ENCODE results near the gene FYN.

FYN gene

DNA sequence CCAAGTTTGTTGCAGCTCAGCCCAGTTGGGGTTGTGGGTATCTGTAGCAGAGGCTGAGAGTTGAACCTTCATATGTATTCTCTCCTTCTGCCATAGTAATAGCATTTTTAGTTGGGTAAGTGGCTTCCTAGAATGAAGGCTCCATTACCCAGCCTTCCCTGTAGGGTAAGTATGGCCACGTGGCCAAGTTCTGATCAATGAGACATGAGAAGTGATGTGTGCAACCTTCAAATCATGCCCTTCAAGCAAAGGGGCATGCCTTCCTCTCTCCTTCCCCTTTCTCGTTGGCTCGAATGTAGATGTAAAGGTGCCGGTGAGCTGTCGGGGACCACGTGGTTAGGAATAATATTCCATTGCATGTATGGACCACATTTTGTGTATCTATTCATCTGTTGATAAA is 254.8 kb downstream of the FYN start:
- DNase-seq = no peak

DNA sequence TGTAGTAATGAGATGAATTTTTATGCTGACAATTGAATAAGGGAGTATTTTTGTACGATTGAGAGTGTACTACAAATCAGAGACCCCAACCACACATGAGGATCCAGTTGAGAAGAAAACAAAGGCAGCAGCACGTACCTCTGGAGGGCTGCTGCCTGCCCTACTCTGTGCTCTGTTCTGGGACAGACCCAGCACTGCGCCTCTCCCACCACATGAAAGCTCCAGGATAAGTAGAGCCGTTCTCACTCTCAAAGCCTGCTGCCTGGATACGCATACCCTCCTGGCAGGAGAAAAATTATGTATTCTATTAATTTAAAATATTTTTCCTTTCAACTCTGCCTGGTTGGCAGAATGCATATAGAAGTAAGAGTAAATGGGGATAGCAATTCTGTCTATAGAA is 256.1 kb downstream of the FYN start:
- DNase-seq = no peak

GRCh38 chr6:111615916-111616612 is 257.2 kb downstream of the FYN start:
- DNase-seq = no peak

GRCh38 chr6:111614833-111615582 is 258.2 kb downstream of the FYN start:
- peak; percentile 63 for DNase-seq

- DNase-seq = no peak
Observed at GRCh38 chr6:111612379-111612778, 260.9 kb downstream of the FYN start.

- no peak for DNase-seq
Observed at GRCh38 chr6:111610548-111611172, 262.6 kb downstream of the FYN start.
